Keratinocyte (primary cell): ENCODE results near the gene RPS27L. TPM values are rescaled to one million over a fixed set of nuclear protein-coding genes. Genes with fewer than 3 reads are reported as not detected.

Experiments
- DNase-seq: peaks from one replicate; pipeline ENCODE4 v3.0.0-alpha.2; 2011; ENCODE audit warnings: low read depth, missing footprints, low spot score
- FAIRE-seq: peaks from 2 replicates; lab custom pipeline; 2011; peaks lifted over from hg19 to GRCh38; lab: Jason Lieb, UNC
- H2AFZ ChIP-seq: 2 replicates; pipeline ENCODE4 v1.6.0; 2012; ENCODE audit warnings: low read length, control low read depth, inconsistent platforms; ENCODE audit not compliant: control insufficient read depth
- H3K27ac ChIP-seq: 2 replicates; pipeline ENCODE4 v1.5.1; 2011; ENCODE audit warnings: low read length; ENCODE audit not compliant: control insufficient read depth, insufficient read depth
- H3K27me3 ChIP-seq: 3 replicates; pipeline ENCODE4 v1.6.0; 2011; ENCODE audit warnings: low read length; ENCODE audit not compliant: control insufficient read depth, insufficient read depth; ENCODE audit errors: extremely low read depth
- H3K36me3 ChIP-seq, 2 experiments: 2 replicates in 1 of 2; 3 replicates in 1 of 2; pipeline ENCODE4 v1.5.1; 2011; ENCODE audit warnings: low read length in 2 of 2, mild to moderate bottlenecking in 1 of 2; ENCODE audit not compliant: control insufficient read depth in 2 of 2, insufficient read depth in 2 of 2; ENCODE audit errors: extremely low read depth in 1 of 2
- H3K4me1 ChIP-seq: 3 replicates; pipeline ENCODE4 v1.5.1; 2011; ENCODE audit warnings: low read length; ENCODE audit not compliant: control insufficient read depth, insufficient read depth; ENCODE audit errors: extremely low read depth
- H3K4me2 ChIP-seq: 3 replicates; pipeline ENCODE4 v1.6.0; 2011; ENCODE audit warnings: low read depth, low read length; ENCODE audit not compliant: control insufficient read depth, insufficient read depth; ENCODE audit errors: extremely low read depth
- H3K4me3 ChIP-seq, 3 experiments: fragments of 200-600 bp in 1 of 3; sonication (generic) in 1 of 3; 2 replicates in 2 of 3; 3 replicates in 1 of 3; pipeline ENCODE4 v1.5.1; 2011 to 2016; ENCODE audit warnings: low read length in 3 of 3, mild to moderate bottlenecking in 3 of 3, control low read depth in 2 of 3, inconsistent platforms in 1 of 3, low read depth in 1 of 3, mixed read lengths in 1 of 3, mixed run types in 1 of 3, moderate library complexity in 1 of 3; ENCODE audit not compliant: control insufficient read depth in 2 of 3, insufficient read depth in 2 of 3; ENCODE audit errors: extremely low read depth in 1 of 3
- H3K79me2 ChIP-seq: 2 replicates; pipeline ENCODE4 v1.6.0; 2012; ENCODE audit warnings: low read length; ENCODE audit not compliant: control insufficient read depth, insufficient read depth
- H3K9ac ChIP-seq: 3 replicates; pipeline ENCODE4 v1.6.0; 2011; ENCODE audit warnings: low read length; ENCODE audit not compliant: control insufficient read depth, insufficient read depth; ENCODE audit errors: extremely low read depth
- H3K9me1 ChIP-seq: 3 replicates; pipeline ENCODE4 v1.6.0; 2011; ENCODE audit warnings: low read length; ENCODE audit not compliant: control insufficient read depth, insufficient read depth; ENCODE audit errors: extremely low read depth
- H3K9me3 ChIP-seq: 2 replicates; pipeline ENCODE4 v1.5.1; 2012; ENCODE audit warnings: low read depth, low read length; ENCODE audit not compliant: control insufficient read depth
- H4K20me1 ChIP-seq: 3 replicates; pipeline ENCODE4 v1.6.0; 2011; ENCODE audit warnings: low read length; ENCODE audit not compliant: control insufficient read depth, insufficient read depth; ENCODE audit errors: extremely low read depth
- EZH2 ChIP-seq: IDR thresholded peaks from one replicate; pipeline ENCODE4 v1.6.1; 2012; ENCODE audit warnings: inconsistent platforms, mild to moderate bottlenecking, low read length, moderate library complexity
- dilution Hi-C: fragments of 300-500 bp; cut with MboI; formaldehyde crosslinking; loops from one replicate; pipeline ENCODE4 v1.7.0; 2020; ENCODE audit warnings: low sequenced_read_pairs; ENCODE audit not compliant: extremely low pct_ligation_motif_present
- polyA plus RNA-seq, 5 experiments: library from polyadenylated mRNA; depleted of rRNA in 3 of 5; stranded (reverse) in 3 of 5; stranded (forward) in 1 of 5; unstranded in 1 of 5; fragments of >200 nt; gene quantifications; 1 replicate in 1 of 5; 2 replicates in 3 of 5; 3 replicates in 1 of 5; pipeline versions ENCODE4 v1.2.1 to v1.2.3, GENCODE V29; 2011 to 2012; ENCODE audit warnings: missing spikeins in 2 of 5, low read depth in 1 of 5, low replicate concordance in 1 of 5
- TF ChIP-seq, protein P1 (sequence below), 3 experiments: IDR thresholded peaks in 1 of 3; conservative IDR thresholded peaks in 1 of 3; optimal IDR thresholded peaks in 1 of 3; 2 replicates in 2 of 3; 3 replicates in 1 of 3; pipeline versions ENCODE3 to v1.5.1; 2011; ENCODE audit warnings: low read length in 3 of 3, mild to moderate bottlenecking in 3 of 3, moderate library complexity in 2 of 3, control low read depth in 1 of 3, inconsistent platforms in 1 of 3; ENCODE audit not compliant: insufficient read depth in 2 of 3; ENCODE audit errors: extremely low read depth in 1 of 3

RPS27L gene
- polyA plus RNA-seq, 1 donor (not counting 4 experiments of a cell fraction or from before 2014, with no cell fraction given), result 208 TPM

- Histone ChIP-seq H3K27me3 (no peaks in the 10 kb centered on the region), H3K9me1 (no peaks in the 10 kb centered on the region), H3K79me2 (no peaks in the 10 kb centered on the region), H3K4me1 (no peaks in the 10 kb centered on the region), H2AFZ (no peak overlapping the region), H3K9me3 (no peaks in the 10 kb centered on the region), H3K36me3 (peaks cover 0 to 2% of the 10 kb centered on the region in 2 experiments), H3K9ac (no peak overlapping the region), H3K27ac (no peak overlapping the region), H3K4me3 (no peak overlapping the region), H4K20me1 (no peaks in the 10 kb centered on the region), H3K4me2 (no peak overlapping the region)
- TF ChIP-seq, protein P1, sequence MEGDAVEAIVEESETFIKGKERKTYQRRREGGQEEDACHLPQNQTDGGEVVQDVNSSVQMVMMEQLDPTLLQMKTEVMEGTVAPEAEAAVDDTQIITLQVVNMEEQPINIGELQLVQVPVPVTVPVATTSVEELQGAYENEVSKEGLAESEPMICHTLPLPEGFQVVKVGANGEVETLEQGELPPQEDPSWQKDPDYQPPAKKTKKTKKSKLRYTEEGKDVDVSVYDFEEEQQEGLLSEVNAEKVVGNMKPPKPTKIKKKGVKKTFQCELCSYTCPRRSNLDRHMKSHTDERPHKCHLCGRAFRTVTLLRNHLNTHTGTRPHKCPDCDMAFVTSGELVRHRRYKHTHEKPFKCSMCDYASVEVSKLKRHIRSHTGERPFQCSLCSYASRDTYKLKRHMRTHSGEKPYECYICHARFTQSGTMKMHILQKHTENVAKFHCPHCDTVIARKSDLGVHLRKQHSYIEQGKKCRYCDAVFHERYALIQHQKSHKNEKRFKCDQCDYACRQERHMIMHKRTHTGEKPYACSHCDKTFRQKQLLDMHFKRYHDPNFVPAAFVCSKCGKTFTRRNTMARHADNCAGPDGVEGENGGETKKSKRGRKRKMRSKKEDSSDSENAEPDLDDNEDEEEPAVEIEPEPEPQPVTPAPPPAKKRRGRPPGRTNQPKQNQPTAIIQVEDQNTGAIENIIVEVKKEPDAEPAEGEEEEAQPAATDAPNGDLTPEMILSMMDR (optimal IDR thresholded peaks at IDR 0.05 in 1 of 3, IDR thresholded peaks at IDR 0.05 in 1 of 3, conservative IDR thresholded peaks at IDR 0.05 in 1 of 3; ENCODE audit: extremely low read depth in 1 of 3, insufficient read depth in 2 of 3, low read length in 3 of 3), result no peak
- TF ChIP-seq EZH2, result no peak
- dilution Hi-C loops, result no loop called here
- FAIRE-seq (no peak), DNase-seq (no peak)
These were observed 8.0 kb upstream of the RPS27L start for GRCh38 chr15:63165166-63165859.

GRCh38 chr15:63163217-63163616 is 5.9 kb upstream of the RPS27L start:
- TF ChIP-seq EZH2, result no peak
- TF ChIP-seq, protein P1 (optimal IDR thresholded peaks at IDR 0.05 in 1 of 3, IDR thresholded peaks at IDR 0.05 in 1 of 3, conservative IDR thresholded peaks at IDR 0.05 in 1 of 3; ENCODE audit: extremely low read depth in 1 of 3, insufficient read depth in 2 of 3, low read length in 3 of 3), result no peak
- Histone ChIP-seq H3K27me3 (no peaks in the 10 kb centered on the region), H3K4me3 (no peak overlapping the region), H3K36me3 (peaks cover 0 to 3% of the 10 kb centered on the region in 2 experiments), H3K9me3 (no peaks in the 10 kb centered on the region), H3K9ac (no peak overlapping the region), H4K20me1 (no peaks in the 10 kb centered on the region), H3K4me2 (no peak overlapping the region), H2AFZ (no peak overlapping the region), H3K27ac (no peak overlapping the region), H3K79me2 (no peaks in the 10 kb centered on the region), H3K9me1 (no peaks in the 10 kb centered on the region), H3K4me1 (peaks cover under 1% of the 10 kb centered on the region)
- dilution Hi-C loops, result no loop called here
- DNase-seq, result no peak
- no peak for FAIRE-seq
